Kidney (tissue), 14 donors: ENCODE measurements around the gene SERPINB5. TPM values are rescaled to one million over a fixed set of nuclear protein-coding genes. Genes with fewer than 3 reads are reported as not detected.

Source experiments
- DNase-seq, 5 donors: peaks; one replicate each; pipeline ENCODE4 v3.0.0-alpha.2; 2013 to 2020
- FAIRE-seq: peaks from 2 replicates; lab custom pipeline; 2012; peaks lifted over from hg19 to GRCh38; lab: Jason Lieb, UNC
- H3K27ac ChIP-seq, 2 donors: one replicate each; pipeline ENCODE4 v1.7.0; 2013; ENCODE audit warnings: low read depth in 2 of 2, low read length in 2 of 2, inconsistent platforms in 1 of 2
- H3K27me3 ChIP-seq: one replicate; pipeline ENCODE4 v1.7.1; 2013; ENCODE audit warnings: low read length, inconsistent platforms; ENCODE audit not compliant: control insufficient read depth, insufficient read depth
- H3K36me3 ChIP-seq, 3 donors: one replicate each; pipeline versions ENCODE4 v1.7.0 to v1.7.1; 2013; ENCODE audit warnings: low read length in 3 of 3, control low read depth in 1 of 3, inconsistent platforms in 1 of 3; ENCODE audit not compliant: insufficient read depth in 3 of 3, control insufficient read depth in 2 of 3
- H3K4me1 ChIP-seq, 3 donors: one replicate each; pipeline versions ENCODE4 v1.7.0 to v1.7.1; 2013; ENCODE audit warnings: low read length in 3 of 3, inconsistent platforms in 1 of 3, low read depth in 1 of 3; ENCODE audit not compliant: control insufficient read depth in 2 of 3, insufficient read depth in 2 of 3
- H3K4me3 ChIP-seq, 3 donors: one replicate each; pipeline versions ENCODE4 v1.7.0 to v1.8.1; 2013; ENCODE audit warnings: low read length in 3 of 3, control low read depth in 1 of 3, inconsistent platforms in 1 of 3
- H3K9ac ChIP-seq, 3 donors: one replicate each; pipeline versions ENCODE4 v1.7.0 to v1.7.1; 2013; ENCODE audit warnings: low read length in 3 of 3, control low read depth in 1 of 3, inconsistent platforms in 1 of 3
- H3K9me3 ChIP-seq, 3 donors: one replicate each; pipeline versions ENCODE4 v1.7.0 to v1.7.1; 2013; ENCODE audit warnings: low read length in 3 of 3, control low read depth in 1 of 3, inconsistent platforms in 1 of 3; ENCODE audit not compliant: control insufficient read depth in 2 of 3, insufficient read depth in 1 of 3
- intact Hi-C: fragments of 100-400 bp; cut with DNase I; formaldehyde crosslinking; loops from one replicate; pipeline ENCODE4 v1.11.1; 2022
- polyA plus RNA-seq: library from polyadenylated mRNA; stranded (reverse); fragments of 350-450 nt; fragmentation: Illumina TruSeq; extraction: RNeasy Lipid Tissue Mini Kit (QIAGEN cat#74804); gene quantifications from one replicate; pipeline ENCODE4 v1.2.3, GENCODE V29; 2014; ENCODE audit warnings: low read depth, low replicate concordance; ENCODE audit not compliant: insufficient read depth
- total RNA-seq: library from RNA; stranded (reverse); fragmentation: NEBNext Ultra II Directional; extraction: Animal tissue kit (Norgen Biotek cat#: 25700); gene quantifications from one replicate; pipeline ENCODE4 v1.2.1, GENCODE V29; 2021
- TF ChIP-seq, protein P1 (sequence below): IDR thresholded peaks from 3 replicates; pipeline ENCODE4 v1.5.1; 2012; ENCODE audit warnings: mild to moderate bottlenecking, moderate library complexity, borderline replicate concordance; ENCODE audit not compliant: insufficient read depth; ENCODE audit errors: extremely low read depth
- donor health status: control.
- donor health status: control.
- donor health status: control.
- donor health status: control.
- donor health status: control.
- donor health status: DM: yes; HTN: yes; CAD: no.
- donor health status: Normal renal cell carcinoma (clear cell type).

The SERPINB5 gene
- total and polyA plus RNA-seq, 2 donors from 2014 or later: not detected

GRCh38 chr18:63514888-63515678 is 38.3 kb downstream of the SERPINB5 start:
- Histone ChIP-seq H3K27me3 (no peaks in the 10 kb centered on the region), H3K36me3 (no peaks in the 10 kb centered on the region), H3K4me3 (no peak overlapping the region), H3K9me3 (no peaks in the 10 kb centered on the region), H3K27ac (no peak overlapping the region), H3K4me1 (peaks cover 0 to 3% (median 0%) of the 10 kb centered on the region in 3 donors), H3K9ac (no peak overlapping the region)
- no peak for FAIRE-seq
- DNase-seq: no peak
- TF ChIP-seq, protein P1, sequence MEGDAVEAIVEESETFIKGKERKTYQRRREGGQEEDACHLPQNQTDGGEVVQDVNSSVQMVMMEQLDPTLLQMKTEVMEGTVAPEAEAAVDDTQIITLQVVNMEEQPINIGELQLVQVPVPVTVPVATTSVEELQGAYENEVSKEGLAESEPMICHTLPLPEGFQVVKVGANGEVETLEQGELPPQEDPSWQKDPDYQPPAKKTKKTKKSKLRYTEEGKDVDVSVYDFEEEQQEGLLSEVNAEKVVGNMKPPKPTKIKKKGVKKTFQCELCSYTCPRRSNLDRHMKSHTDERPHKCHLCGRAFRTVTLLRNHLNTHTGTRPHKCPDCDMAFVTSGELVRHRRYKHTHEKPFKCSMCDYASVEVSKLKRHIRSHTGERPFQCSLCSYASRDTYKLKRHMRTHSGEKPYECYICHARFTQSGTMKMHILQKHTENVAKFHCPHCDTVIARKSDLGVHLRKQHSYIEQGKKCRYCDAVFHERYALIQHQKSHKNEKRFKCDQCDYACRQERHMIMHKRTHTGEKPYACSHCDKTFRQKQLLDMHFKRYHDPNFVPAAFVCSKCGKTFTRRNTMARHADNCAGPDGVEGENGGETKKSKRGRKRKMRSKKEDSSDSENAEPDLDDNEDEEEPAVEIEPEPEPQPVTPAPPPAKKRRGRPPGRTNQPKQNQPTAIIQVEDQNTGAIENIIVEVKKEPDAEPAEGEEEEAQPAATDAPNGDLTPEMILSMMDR: no peak
- intact Hi-C loops: no loop called here

- Histone ChIP-seq H3K27me3 (no peaks in the 10 kb centered on the region), H3K9me3 (no peaks in the 10 kb centered on the region), H3K4me1 (peaks cover 0 to 3% (median 0%) of the 10 kb centered on the region in 3 donors), H3K27ac (no peak overlapping the region), H3K36me3 (no peaks in the 10 kb centered on the region), H3K4me3 (no peak overlapping the region), H3K9ac (no peak overlapping the region)
- DNase-seq (no peak), FAIRE-seq (peak; percentile 56)
- TF ChIP-seq, protein P1: no peak
- intact Hi-C loops: no loop called here
These were observed 39.0 kb downstream of the SERPINB5 start for GRCh38 chr18:63515801-63516200.

DNA sequence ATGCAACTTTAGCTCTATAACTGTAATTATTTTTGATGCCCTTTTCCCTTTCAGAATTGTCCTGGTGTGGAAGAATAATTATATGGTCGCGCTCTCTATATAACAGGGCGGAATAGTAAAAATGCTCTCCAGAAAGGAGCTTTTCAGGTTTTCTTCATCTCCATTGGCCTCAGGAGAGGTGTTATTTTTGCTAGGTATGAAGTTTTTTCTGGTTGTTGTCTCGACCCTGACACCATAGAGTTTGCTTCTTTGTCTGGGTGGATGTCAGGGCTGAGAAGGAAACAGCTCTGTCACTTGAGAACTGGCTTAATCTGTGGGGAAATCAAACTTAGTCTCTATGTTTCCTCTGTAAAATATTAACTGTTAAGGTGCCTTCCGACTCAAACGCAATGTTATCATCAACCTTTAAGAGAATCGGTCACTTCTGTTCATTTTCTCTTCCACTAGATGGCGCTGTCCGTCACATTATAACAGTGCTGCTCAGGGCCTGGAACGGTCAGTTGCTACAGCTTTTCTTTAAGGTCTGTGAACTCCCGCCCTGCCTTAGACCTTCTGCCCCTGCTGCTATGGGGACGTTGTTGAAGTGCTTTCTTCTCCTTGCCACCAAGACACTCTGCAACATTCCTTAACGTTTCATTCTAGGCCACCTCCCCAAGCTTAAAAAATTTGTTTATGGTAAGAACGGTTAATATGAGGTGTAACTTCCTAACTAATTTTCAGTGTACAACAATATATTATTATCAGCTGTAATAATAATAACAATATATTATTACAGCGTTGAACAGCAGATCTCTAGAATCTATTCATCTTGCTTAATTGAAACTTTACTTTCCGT is 41.6 kb downstream of the SERPINB5 start:
- Histone ChIP-seq H3K27me3 (no peaks in the 10 kb centered on the region), H3K27ac (no peak overlapping the region), H3K4me1 (peaks cover 0 to 3% (median 0%) of the 10 kb centered on the region in 3 donors), H3K9ac (no peak overlapping the region), H3K4me3 (no peak overlapping the region), H3K9me3 (no peaks in the 10 kb centered on the region), H3K36me3 (no peaks in the 10 kb centered on the region)
- DNase-seq (peak in 4 of 5 donors; percentile 71 to 94 (median 82)), FAIRE-seq (peak; percentile 47)
- intact Hi-C loops: no loop called here
- TF ChIP-seq, protein P1: peak; percentile 89
